Ammon's horn (tissue), 1 donor: ENCODE results near the gene KLK11.
"Not testable (repeated sequence)": the region's sequence is repeated elsewhere in the genome, so short reads cannot be mapped to it uniquely, and the experiment has no call there.

Experiments used
- DNase-seq: peaks from one replicate; pipeline ENCODE4 v3.0.0-alpha.2; 2016; ENCODE audit warnings: low spot score

KLK11 gene

GRCh38 chr19:51003316-51003715, 23.1 kb downstream of the KLK11 start:
- DNase-seq: no peak

GRCh38 chr19:51002542-51003311, 23.7 kb downstream of the KLK11 start:
- DNase-seq: no peak

GRCh38 chr19:51002089-51002532, 24.3 kb downstream of the KLK11 start:
- no peak for DNase-seq

- DNase-seq: no peak
These were observed 24.9 kb downstream of the KLK11 start, which contains the start of gene KLK8 for GRCh38 chr19:51001515-51001914. TSS of gene KLK8 (minus strand) at chr19:51001604. CDS start at chr19:51001167, 437 bp downstream.

GRCh38 chr19:51000981-51001380, 25.4 kb downstream of the KLK11 start:
- DNase-seq: no peak

GRCh38 chr19:51000426-51000825, 26.0 kb downstream of the KLK11 start:
- no peak for DNase-seq

GRCh38 chr19:50998686-50999085, 27.7 kb downstream of the KLK11 start:
- DNase-seq: no peak

GRCh38 chr19:50998061-50998460, 28.4 kb downstream of the KLK11 start:
- DNase-seq: no peak

DNA sequence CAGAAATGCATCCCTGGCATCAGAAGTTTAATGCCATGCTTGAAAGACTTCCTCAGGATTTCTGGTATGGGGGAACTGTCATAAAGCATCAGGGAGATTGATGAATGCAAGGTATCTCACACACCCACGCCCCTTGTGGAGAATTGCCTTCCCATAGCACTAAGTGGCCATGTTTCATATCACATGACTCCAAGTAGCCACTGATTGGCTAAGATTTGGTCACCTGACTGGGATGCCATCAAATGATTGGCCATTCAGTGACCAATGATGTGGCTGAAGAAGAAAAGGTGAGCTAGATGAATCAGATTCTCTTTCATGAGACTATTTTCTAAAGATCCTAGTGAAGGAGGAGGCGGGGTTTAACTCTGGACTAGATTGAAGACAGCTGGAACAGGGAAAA, 32.3 kb downstream of the KLK11 start:
- no peak for DNase-seq

DNA sequence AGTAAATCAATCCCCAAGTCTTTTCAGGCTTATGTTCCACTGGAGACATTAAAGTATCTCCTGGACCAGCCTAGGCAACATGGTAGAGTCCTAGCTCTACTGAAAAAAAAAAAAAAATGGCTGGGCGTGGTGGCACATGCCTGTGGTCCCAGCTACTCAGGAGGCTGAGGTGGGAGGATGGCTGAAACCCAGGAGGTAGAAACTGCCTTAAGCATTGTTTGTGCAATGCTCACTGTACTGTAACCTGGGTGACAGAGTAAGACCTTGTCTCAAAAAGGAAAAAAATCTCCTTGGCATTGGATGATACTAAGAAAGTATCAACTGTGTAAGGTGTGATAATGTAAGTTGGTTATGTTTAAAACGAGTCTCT, 33.8 kb downstream of the KLK11 start:
- no peak for DNase-seq

DNA sequence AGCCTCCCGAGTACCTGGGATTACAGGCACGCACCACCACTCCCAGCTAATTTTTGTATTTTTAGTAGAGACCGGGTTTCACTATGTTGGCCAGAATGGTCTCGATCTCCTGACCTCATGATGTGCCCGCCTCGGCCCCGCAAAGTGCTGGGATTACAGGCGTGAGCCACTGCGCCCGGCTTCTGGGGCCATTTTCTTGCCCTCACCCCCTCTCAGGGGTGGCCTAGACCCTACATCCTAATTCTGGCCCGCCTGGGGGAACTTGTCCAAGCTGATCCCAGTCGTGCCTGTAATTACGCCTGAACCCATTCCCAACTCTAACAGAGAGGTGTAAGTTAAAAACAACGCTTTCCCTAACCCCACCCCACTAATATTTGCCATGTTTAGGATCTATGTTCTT, 42.0 kb downstream of the KLK11 start:
- DNase-seq: not testable (repeated sequence)

DNA sequence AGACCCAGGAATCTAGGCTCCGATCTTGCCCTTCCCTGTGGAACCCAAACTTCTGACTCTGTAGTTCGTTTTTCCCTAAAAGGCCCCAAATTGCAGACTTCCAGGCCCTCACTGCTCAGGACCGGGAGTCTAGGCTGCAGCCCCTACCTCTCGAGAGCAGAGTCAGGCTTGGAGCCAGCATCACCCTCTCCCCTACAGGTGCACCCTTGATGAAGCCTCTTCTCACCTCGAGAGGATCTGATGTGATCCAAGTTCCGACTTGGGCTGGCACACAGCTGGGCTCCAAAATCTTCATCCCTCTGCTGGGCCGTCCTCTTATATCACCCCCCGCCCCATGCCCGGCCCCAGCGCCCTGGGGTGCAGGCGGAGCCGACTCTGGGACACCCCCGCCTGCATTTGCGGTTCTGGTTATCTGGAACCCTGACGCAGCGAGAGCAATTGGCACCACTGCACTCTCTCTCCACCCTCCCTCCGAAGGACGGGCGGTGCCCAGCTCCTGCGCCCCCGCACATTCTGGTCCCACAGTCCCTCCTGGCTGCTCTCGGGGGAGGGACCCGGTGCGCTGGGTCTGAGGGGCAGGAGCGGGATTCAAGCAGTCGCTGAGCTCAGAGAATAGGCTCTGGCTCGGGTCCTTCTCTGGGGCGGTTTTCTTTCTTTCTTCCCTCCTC, 42.7 kb downstream of the KLK11 start, which contains the start of gene KLK7:
Gene KLK7, minus strand, starts transcription at position 293 of the 668 bp plus-strand sequence. CDS start 1,518 bp downstream, outside the sequence.
- no peak for DNase-seq

DNA sequence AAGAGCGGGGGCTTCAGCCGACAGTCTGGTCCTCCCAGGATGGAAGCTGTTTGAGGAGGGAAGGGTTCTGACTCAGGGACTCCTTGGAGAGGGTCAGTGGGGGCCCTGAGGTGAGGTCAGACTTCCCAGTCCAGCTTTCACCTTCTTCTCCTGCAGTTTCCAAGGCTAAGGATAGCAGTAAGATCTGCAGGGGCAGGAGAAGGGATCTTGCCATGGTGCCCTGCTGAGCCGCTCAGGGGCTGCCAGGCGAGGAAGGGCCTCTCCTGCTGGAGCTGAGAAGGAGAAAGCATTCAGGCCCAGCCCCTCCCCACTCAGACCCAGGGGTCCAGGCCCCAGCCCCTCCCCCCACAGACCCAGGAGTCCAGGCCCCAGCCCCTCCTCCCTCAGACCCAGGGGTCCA, 44.2 kb downstream of the KLK11 start:
- no peak for DNase-seq

DNA sequence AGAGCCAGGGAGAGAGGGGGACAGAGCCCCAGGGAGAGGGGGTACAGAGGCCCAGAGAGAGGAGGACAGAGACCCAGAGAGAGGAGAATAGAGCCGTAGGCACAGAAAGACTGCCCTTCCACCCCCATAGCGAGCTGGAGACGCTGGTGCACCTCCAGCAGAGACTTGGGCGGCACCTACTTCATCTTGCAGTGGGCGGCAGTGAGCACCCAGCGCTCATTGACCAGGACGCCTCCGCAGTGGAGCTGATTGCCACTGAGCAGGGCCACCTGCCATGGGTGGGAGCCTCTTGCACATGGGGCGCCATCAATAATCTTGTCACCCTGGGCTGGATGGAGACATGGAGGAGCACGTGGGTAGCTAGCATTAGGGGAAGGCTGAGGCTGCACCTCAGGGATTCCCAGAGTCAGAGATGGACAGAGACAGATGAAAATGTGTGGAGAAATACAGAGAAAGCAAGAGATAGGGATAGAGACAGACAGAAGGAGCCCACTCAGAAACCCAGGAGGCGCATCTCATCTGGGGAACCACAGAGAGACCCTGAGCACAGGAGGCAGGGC, 44.7 kb downstream of the KLK11 start:
- no peak for DNase-seq

DNA sequence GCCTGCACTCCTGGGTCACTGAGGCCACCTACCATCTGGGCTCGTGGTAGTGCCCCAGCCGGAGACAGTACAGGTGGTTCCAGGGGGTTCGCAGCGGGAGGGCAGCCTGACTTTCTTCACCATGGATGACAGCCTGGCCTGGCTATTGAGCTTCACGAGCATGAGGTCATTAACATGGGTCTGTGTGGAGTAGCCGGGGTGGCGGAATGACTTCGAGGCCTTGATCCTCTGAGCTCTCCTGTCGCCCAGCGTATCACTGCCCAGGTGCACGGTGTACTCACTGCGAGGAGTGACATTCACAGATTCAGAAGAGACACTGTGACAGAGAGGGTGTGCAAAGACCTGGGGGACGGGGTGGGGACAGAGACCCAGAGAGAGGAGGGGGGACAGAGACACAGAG, 46.2 kb downstream of the KLK11 start:
- no peak for DNase-seq

DNA sequence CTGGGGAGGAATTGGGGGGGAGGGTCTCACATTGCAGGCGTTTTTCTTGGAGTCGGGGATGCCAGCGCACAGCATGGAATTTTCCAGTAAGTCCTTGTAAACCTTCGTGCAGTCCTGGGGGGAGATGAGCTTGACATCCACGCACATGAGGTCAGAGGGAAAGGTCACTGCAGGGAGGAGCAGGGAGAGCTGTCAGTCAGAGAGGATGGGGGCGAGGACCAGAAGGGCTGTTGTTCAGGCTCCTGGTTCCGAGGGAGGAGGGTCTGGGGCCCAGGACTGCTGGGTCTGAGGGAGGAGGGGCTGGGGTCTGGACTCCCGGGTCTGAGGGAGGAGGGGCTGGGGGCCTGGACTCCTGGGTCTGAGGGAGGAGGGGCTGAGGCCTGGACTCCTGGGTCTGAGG, 46.7 kb downstream of the KLK11 start:
- no peak for DNase-seq

DNA sequence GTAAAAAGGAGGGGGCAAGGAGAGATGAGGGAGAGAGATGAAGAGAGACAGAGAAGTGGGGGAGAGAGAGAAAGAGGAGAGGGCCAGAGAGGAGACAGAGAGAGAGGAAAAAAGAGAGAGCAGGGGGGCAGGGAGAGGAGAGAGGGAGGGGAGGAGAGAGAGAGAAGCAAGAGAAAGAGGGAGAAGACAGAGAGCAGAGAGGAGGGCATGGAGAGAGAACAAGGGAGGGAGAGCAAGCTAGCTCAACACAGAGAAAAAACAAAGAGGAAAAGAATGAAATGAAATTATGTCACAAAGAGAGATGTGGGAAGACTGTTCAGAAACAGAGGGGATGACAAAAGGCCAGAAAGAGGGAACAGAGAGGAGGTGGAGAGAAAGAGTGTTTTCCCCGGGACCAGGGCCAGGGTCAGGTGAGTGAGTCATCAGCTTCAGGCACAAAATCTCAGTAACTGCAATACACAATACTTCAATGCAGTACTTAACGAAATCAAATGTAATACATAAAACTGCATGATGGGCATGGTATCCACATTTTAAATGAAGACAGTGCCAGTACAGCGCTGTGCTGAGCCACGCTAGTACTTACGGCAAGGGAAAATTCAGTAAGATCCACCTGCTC, 47.5 kb downstream of the KLK11 start:
- DNase-seq: no peak

DNA sequence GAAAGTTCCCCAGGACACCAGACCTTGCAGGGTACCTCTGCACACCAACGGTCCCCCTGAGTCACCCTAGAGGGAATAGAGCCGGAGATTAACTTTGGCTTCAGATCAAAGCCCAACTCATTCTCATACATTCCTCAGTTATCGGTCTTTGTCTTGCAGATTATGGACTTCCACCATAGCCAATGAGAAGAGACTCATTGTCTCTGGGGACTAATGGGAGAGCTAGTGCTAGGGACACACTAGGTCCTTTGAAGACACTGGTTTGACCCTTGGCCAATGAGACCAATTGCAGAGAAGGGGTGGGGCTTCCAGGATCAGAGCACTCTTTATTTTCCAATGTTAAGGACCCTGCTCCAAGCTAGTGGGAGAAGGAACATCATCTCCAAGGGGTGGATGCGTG, 48.8 kb downstream of the KLK11 start:
- DNase-seq: no peak

DNA sequence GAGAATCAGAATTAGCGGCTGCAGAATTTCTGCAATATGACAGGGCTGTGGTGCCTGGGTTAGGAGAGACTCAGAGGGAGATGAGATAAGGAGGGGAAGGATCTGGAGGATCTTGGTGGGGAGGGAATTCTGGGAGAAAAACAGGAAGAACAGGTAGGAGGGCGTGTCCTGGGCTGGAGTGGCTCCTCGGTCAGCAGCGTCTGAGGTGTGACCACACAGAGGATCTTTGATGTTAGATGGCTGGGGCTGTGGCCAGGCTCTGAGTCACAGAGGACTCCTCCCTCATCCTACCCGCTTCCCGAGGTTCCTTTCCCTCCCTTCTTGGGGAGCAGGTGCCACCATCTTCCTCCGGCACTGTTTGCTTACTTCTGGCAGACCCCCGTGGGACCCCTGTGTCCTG, 50.6 kb downstream of the KLK11 start:
- no peak for DNase-seq

- DNase-seq: no peak
These were observed 51.5 kb downstream of the KLK11 start for GRCh38 chr19:50974702-50975556.

GRCh38 chr19:50972795-50973376, 53.5 kb downstream of the KLK11 start:
- no peak for DNase-seq
